Sciatic nerve (tissue), 2 donors: ENCODE data around the gene WDR27. TPM values are rescaled to one million over a fixed set of nuclear protein-coding genes. Genes with fewer than 3 reads are reported as not detected.
"Not testable (repeated sequence)": the region's sequence is repeated elsewhere in the genome, so short reads cannot be mapped to it uniquely, and the experiment has no call there.

ENCODE experiments used
- ATAC-seq: fragments of 200-7000 bp; cut with Tn5 transposase; one replicate; pipeline ENCODE4 v1.9.1; 2020; ENCODE audit warnings: mild to moderate bottlenecking, moderate library complexity
- DNase-seq: peaks from one replicate; pipeline ENCODE4 v3.0.0-alpha.2; 2020; ENCODE audit warnings: low spot score
- intact Hi-C: fragments of 100-400 bp; cut with DNase I; formaldehyde crosslinking; loops from one replicate; pipeline ENCODE4 v1.14.2; 2022
- total RNA-seq: library from RNA; stranded (reverse); fragmentation: NEBNext Ultra II Directional; extraction: Animal tissue kit (Norgen Biotek cat#: 25700); gene quantifications from one replicate; pipeline ENCODE4 v1.2.1, GENCODE V29; 2021
- donor health status: DM: no; HTN: no; CAD: no.
- donor health status: DM: no; HTN: no; CAD: no.

The WDR27 gene
- total RNA-seq, 1 donor from 2014 or later: 58.5 TPM

DNA sequence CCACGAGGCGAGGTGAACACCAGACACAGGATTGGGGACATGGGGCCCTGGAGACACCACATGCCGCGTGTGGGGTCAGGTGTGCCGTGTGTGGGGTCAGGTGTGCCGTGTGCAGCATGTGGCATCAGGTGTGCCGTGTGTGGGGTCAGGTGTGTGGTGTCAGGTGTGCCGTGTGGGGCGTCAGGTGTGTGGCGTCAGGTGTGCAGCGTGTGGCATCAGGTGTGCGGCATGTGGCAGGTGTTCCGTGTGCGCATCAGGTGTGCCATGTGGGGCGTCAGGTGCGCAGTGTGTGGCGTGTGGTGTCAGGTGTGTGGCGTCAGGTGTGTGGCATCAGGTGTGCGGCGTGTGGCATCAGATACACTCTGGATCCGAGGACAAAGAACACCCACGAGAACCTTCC, 77.9 kb downstream of the WDR27 start:
- intact Hi-C loops: no loop called here
- ATAC-seq (no peak), DNase-seq (no peak)

DNA sequence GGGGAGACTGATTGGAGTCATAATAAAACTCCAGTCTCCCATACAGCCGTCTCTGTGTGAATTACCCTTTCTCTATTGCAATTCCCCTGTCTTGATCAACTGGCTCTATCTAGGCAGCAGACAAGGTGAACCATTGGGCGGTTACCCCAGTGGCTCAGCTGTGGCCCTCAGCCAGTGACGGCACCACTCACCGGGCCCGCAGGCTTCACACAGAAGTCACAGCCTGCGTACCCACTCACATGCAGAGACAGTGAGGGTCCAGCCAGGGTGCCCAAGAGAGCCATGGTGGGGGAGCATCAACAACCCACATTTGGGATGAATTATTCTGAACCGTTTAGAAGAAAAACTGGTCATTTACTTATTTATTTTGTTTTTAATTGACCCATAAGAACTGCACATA, 78.5 kb downstream of the WDR27 start:
- ATAC-seq (no peak), DNase-seq (no peak)

GRCh38 chr6:169622618-169623017, 79.2 kb downstream of the WDR27 start:
- ATAC-seq (no peak), DNase-seq (no peak)
- intact Hi-C loops: no loop called here

More for the DNA sequence above, 78.5 kb downstream of the WDR27 start:
- intact Hi-C loops: no loop called here

- ATAC-seq: no peak
- intact Hi-C loops: no loop called here
- no peak for DNase-seq
Observed at GRCh38 chr6:169621311-169621710, 80.5 kb downstream of the WDR27 start.

- intact Hi-C loops: no loop called here
- DNase-seq (no peak), ATAC-seq (no peak)
Observed at GRCh38 chr6:169620171-169621130, 81.4 kb downstream of the WDR27 start.

GRCh38 chr6:169619650-169620049, 82.2 kb downstream of the WDR27 start:
- ATAC-seq: no peak
- DNase-seq: no peak
- intact Hi-C loops: no loop called here

GRCh38 chr6:169618526-169619490, 83.0 kb downstream of the WDR27 start:
- intact Hi-C loops: no loop called here
- no peak for DNase-seq
- ATAC-seq: no peak

DNA sequence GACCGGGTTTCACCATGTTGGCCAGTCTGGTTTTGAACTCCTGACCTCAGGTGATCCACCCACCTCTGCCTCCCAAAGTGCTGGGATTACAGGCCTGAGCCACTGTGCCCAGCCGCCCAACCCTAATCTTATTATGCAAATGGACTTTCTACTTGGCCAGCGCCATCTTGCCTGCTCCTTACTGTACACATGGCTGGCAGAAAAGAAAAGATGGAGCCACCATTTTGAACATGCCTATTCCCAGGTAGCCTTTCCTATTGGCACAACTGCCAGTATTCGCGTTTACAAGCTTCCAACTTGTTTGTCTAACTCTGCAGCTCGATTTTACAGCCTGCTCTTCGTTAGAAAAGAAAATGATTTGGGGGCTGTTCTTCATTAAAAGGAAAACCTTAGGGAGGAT, 84.3 kb downstream of the WDR27 start:
- DNase-seq: no peak

GRCh38 chr6:169608609-169609008, 93.2 kb downstream of the WDR27 start:
- intact Hi-C loops, ATAC-seq, DNase-seq: not testable (repeated sequence)

More for the DNA sequence above, 84.3 kb downstream of the WDR27 start:
- intact Hi-C loops: no loop called here
- no peak for ATAC-seq

GRCh38 chr6:169604076-169604475, 97.8 kb downstream of the WDR27 start:
- ATAC-seq (no peak), DNase-seq (no peak)
- intact Hi-C loops: no loop called here

DNA sequence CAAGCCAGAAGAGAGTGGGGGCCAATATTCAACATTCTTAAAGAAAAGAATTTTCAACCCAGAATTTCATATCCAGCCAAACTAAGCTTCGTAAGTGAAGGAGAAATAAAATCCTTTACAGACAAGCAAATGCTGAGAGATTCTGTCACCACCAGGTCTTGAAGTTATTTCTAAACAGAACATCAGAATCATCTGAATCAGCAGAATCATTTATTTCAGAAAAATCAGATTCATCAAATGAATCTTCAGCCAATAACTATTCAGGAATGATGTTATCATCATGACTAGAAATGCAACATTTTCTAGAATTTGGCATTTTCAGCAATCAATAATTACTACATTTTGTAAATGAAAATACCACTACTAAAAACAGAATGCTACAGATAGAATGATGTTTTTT, 100.7 kb downstream of the WDR27 start:
- intact Hi-C loops, ATAC-seq, DNase-seq: not testable (repeated sequence)

DNA sequence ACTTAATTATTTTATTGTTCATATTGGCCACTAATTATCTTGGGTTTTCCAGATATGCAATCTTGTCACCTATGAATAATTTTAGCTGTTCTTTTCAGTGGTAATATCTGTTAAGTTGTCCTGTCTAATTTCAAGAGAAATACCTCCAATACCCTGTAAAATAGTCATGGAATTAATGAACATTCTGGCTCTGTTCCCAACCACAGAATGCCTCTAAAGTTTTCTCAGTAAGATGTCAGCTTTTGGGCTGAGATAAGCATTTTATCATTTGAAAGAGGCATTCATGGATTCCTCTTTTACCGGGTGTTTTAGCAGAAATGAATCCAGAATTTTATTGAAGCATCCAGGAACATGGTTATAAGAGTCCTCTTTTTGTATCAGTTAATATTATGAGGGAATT, 109.3 kb downstream of the WDR27 start:
- no peak for ATAC-seq
- intact Hi-C loops: no loop called here
- no peak for DNase-seq

DNA sequence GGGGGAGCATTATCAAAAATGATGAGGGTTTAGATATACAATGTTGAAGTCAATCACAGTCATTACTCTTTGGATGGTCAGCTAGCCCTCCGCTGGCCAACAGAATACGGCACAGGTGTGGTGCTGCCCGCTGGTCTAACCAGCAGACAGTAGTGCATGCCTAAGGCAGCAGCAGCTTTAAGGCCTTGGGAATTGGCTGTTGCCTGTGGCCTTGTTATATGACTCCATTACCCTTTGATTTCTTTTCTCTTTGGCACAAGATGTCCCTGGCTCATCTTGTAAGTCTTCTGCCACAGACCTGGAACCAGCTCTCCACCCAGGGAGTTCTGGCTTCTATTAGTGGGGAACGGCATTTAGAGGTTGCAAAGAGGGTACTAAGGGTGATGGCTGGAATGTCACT, 110.2 kb downstream of the WDR27 start:
- intact Hi-C loops: no loop called here
- ATAC-seq: no peak
- DNase-seq: no peak

GRCh38 chr6:169590376-169590939, 111.4 kb downstream of the WDR27 start:
- ATAC-seq (peak; percentile 25), DNase-seq (no peak)

DNA sequence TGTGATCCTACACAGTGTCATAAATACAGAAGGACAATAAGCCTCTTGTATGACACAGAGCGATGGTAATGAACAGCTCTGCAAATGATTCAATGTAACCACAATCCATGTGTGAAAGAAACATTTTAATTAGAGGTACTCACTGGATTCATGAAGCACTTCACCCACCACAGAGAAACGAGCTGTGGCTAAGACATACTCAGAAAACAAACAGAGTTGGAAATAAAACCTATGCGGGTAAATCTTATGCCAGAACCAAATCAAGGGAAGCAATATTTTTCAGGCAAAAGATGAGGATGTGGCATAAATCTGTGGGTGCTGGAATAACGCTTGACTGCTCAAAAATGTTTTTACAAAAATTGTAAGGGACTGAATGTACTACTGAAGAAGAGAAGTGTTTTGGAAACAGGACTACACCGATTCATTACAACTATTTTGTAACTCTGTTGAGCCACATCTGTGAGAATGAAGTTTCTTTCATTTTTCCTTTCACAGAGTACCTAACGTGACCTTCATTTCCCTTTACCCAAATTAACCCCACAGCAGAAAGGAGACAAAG, 112.1 kb downstream of the WDR27 start:
- DNase-seq (no peak), ATAC-seq (peak; percentile 88)
- intact Hi-C loops: no loop called here

More at GRCh38 chr6:169590376-169590939, 111.4 kb downstream of the WDR27 start:
- intact Hi-C loops: no loop called here

DNA sequence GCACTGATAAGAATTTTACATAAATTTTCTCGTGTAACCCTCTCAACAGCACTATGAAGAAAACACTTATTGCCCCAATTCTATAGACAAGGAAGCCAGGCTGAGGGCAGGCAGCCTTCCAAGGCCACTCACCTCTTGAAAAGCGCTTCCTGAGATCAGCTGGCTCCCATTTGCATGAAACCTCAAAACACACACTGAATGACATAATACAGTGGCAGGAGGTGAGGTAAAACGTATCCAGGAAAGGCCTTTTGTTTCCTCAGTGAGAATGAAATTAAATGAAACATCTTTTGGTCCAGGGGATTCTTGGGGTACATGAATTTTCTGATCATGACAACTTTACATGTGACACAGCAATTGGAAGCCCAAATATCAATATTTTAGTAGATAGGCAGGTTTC, 112.5 kb downstream of the WDR27 start:
- DNase-seq: no peak
- ATAC-seq: peak; percentile 64
- intact Hi-C loops: no loop called here

DNA sequence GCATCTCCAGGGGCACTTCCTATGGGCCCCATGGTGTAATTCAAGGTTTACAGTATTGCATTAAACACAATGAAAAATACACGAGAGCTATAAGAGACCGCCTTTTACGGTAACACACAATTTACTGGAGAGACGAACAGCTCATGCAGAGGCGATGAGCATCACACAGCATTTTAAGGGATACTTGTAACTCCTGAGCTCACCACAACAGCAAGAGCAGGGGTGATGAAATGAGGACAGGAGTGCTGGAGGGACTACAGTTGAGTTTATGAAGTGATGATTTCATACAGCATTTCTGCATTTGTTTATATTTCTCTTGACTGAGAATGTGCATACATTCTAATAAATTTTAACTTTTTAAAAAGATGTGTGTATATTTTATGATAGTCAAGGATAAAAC, 113.9 kb downstream of the WDR27 start:
- intact Hi-C loops: no loop called here
- ATAC-seq (no peak), DNase-seq (no peak)

DNA sequence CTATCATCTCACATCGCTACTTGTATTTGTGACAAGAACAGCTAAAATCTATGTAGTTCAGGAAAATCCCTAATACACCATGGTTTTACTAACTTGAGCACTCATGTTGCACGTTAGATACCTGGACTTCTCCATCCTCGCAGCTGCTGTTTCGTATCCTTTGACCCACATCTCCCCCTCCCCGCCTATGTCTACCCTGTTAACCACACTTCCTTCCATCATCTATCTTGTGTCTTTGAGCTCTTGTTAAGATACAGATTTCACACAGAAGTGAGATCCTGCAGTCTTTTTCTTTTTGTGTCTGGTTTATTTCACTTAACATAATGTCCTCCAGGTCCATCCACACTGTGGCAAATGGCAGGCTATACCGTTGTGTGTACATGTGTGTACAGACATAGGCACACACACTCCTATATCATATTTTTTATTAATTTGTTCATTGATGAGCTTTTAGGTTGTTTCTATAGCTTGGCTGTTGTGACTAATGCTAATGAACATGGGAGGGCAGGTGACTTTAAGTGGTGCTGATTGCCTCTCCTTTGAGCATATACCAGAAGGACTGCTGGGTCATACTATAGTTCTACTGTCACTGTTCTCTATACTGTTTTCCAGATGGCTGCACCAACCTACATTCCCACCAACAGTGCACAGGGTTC, 117.8 kb downstream of the WDR27 start:
- ATAC-seq: no peak

More for the DNA sequence above, 117.8 kb downstream of the WDR27 start:
- intact Hi-C loops: no loop called here
- no peak for DNase-seq
